ENCODE data around the gene AADAC. TPM values are rescaled to one million over a fixed set of nuclear protein-coding genes. Genes with fewer than 3 reads are reported as not detected.
A peak's percentile ranks its signal among the peaks of the same experiment; 100 is the strongest.

The AADAC gene
- total and polyA plus RNA-seq, 11 donors: 3.0 TPM; not detected in 10

DNA sequence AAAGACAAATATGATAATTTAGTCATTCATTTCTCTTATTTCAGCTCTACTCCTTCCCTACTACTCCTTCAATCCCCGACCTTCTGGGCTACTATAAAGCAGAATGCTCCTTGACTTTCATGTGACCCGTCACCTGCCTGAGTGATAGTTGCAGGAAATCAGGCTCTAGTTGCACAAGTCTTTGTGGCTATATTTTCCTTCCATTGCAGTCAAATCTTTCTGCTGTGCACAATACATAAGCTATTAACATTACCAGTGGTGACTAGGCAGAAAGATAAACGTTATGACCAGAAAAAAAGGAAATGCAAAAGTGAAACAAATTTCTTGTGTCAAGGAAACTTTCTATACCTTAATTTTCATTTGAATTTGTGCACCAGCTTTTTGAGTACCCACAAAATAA, 61.8 kb downstream of the AADAC start:
- H3K4me1 ChIP-seq: peaks cover 0 to 55% (median 0%) of the 10 kb centered on the region in 12 donors
- H3K9me3 ChIP-seq: no peaks in the 10 kb centered on the region
- 60 to 66% (median 61%) methylated on average over 3 of the region's 3 CpGs for WGBS, 4 donors
- no peaks in the 10 kb centered on the region for H3K36me3 ChIP-seq
- TF ChIP-seq, protein P1, sequence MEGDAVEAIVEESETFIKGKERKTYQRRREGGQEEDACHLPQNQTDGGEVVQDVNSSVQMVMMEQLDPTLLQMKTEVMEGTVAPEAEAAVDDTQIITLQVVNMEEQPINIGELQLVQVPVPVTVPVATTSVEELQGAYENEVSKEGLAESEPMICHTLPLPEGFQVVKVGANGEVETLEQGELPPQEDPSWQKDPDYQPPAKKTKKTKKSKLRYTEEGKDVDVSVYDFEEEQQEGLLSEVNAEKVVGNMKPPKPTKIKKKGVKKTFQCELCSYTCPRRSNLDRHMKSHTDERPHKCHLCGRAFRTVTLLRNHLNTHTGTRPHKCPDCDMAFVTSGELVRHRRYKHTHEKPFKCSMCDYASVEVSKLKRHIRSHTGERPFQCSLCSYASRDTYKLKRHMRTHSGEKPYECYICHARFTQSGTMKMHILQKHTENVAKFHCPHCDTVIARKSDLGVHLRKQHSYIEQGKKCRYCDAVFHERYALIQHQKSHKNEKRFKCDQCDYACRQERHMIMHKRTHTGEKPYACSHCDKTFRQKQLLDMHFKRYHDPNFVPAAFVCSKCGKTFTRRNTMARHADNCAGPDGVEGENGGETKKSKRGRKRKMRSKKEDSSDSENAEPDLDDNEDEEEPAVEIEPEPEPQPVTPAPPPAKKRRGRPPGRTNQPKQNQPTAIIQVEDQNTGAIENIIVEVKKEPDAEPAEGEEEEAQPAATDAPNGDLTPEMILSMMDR (IDR thresholded peaks at IDR 0.05): no peak
- TF ChIP-seq POLR2A (IDR thresholded peaks at IDR 0.05): no peak
- no peaks in the 10 kb centered on the region for H3K27me3 ChIP-seq
- no peak for ATAC-seq
- peak overlapping the region in 1 of 12 donors; percentile 81 for H3K27ac ChIP-seq
- intact Hi-C loops (cut with DNase I): no loop called here
- H3K4me3 ChIP-seq: peak overlapping the region in 2 of 12 donors; percentile 15 to 44
- no peak for DNase-seq

DNA sequence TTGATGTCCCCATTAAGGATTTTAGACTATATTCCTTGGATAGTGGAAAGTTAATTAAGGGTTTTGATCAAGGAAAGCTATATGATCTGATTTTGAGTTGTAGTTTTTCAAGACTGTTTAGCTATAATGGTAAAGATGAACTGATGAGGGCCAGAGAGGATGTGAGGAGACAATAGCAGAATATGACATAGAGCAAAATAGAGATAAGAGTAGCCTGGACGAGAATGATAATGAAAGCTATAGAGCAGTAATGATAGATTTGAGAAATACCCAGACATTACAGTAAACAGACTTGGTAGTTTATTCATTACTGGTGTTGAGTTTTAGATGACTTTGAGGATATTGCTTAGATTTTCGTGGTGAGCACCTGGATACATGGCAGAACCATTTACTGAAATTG, 63.4 kb downstream of the AADAC start:
- intact Hi-C loops (cut with DNase I): no loop called here
- Histone ChIP-seq H3K9me3 (no peaks in the 10 kb centered on the region), H3K4me1 (peaks cover 0 to 40% (median 0%) of the 10 kb centered on the region in 12 donors), H3K36me3 (no peaks in the 10 kb centered on the region), H3K4me3 (no peak overlapping the region), H3K27me3 (no peaks in the 10 kb centered on the region), H3K27ac (peak overlapping the region in 1 of 12 donors; percentile 12)
- no peak for TF ChIP-seq POLR2A (IDR thresholded peaks at IDR 0.05)
- ATAC-seq (no peak), DNase-seq (no peak)
- 73 to 86% (median 82%) methylated on average over 2 of the region's 2 CpGs for WGBS, 4 donors

Other genes with a start within 250 kb of the AADAC start
- gene AADACL2, start 80.2 kb upstream of the AADAC start, total RNA-seq: 1 to 10 TPM in 1 of 9 donors, not detected in 8; 1.4 TPM
- gene AADACL2, start 80.2 kb upstream of the AADAC start, polyA plus RNA-seq: not detected
- 1 to 10 TPM in 2 of 9 donors, under 1 TPM in 7; 0.07 to 7.2 (median 0.19) TPM for gene SUCNR1, start 59.5 kb downstream of the AADAC start, total RNA-seq
- under 1 TPM in 1 of 2 donors, not detected in 1; 0.15 TPM for gene SUCNR1, start 59.5 kb downstream of the AADAC start, polyA plus RNA-seq

Measured in heart left ventricle (tissue), 16 donors.